GM12873 (cell line): ENCODE data around the gene PLXNB1.
A peak's percentile ranks its signal among the peaks of the same experiment; 100 is the strongest.

ENCODE experiments used
- CTCF ChIP-seq: IDR thresholded peaks from 2 replicates; pipeline ENCODE4 v1.5.1; 2012; ENCODE audit warnings: low read depth, mild to moderate bottlenecking, moderate library complexity, low read length, control low read depth; ENCODE audit not compliant: insufficient read depth; ENCODE audit errors: missing control alignments

PLXNB1 gene

GRCh38 chr3:48473617-48473952, 43.7 kb upstream of the PLXNB1 start:
- no peak for TF ChIP-seq CTCF

GRCh38 chr3:48472923-48473616, 43.2 kb upstream of the PLXNB1 start:
- TF ChIP-seq CTCF, result peak; percentile 70

GRCh38 chr3:48472673-48472922, 42.7 kb upstream of the PLXNB1 start:
- no peak for TF ChIP-seq CTCF

- TF ChIP-seq CTCF, result no peak
These were observed 40.4 kb upstream of the PLXNB1 start for GRCh38 chr3:48470286-48470685.

- TF ChIP-seq CTCF, result no peak
These were observed 39.4 kb upstream of the PLXNB1 start for GRCh38 chr3:48469046-48469915.

- TF ChIP-seq CTCF, result no peak
These were observed 38.4 kb upstream of the PLXNB1 start for GRCh38 chr3:48468329-48468731.

- TF ChIP-seq CTCF, result no peak
These were observed 37.8 kb upstream of the PLXNB1 start for GRCh38 chr3:48467473-48468267.
